ENCODE results near the gene STRAP. TPM values are rescaled to one million over a fixed set of nuclear protein-coding genes. Genes with fewer than 3 reads are reported as not detected.
"Not testable (repeated sequence)": the region's sequence is repeated elsewhere in the genome, so short reads cannot be mapped to it uniquely, and the experiment has no call there.

The STRAP gene
- total RNA-seq, 6 donors from 2014 or later, result 16.8 to 68.4 (median 53.9) TPM

- H3K27ac ChIP-seq, result no peak overlapping the region
- WGBS, 2 donors, result 72 to 74% methylated on average over 9 of the region's 9 CpGs
- H3K4me1 ChIP-seq, result no peaks in the 10 kb centered on the region
- TF ChIP-seq POLR2AphosphoS5 (IDR thresholded peaks at IDR 0.05) (no peak), CTCF (IDR thresholded peaks at IDR 0.05) (no peak), POLR2A (IDR thresholded peaks at IDR 0.05) (no peak), EP300 (IDR thresholded peaks at IDR 0.05) (no peak)
- DNase-seq (no peak), ATAC-seq (ENCODE audit: low FRiP score in 2 of 2) (no peak)
- H3K4me3 ChIP-seq, result no peak overlapping the region
- H3K27me3 ChIP-seq, result no peaks in the 10 kb centered on the region
- no peaks in the 10 kb centered on the region for H3K36me3 ChIP-seq
- H3K9me3 ChIP-seq, result no peaks in the 10 kb centered on the region
Measured at GRCh38 chr12:15863372-15863771, 18.8 kb upstream of the STRAP start.

GRCh38 chr12:15863984-15864383, 18.2 kb upstream of the STRAP start:
- DNase-seq, result no peak
- 37 to 60% methylated on average over 6 of the region's 6 CpGs for WGBS, 2 donors
- H3K4me3 ChIP-seq, result no peak overlapping the region
- TF ChIP-seq POLR2AphosphoS5 (IDR thresholded peaks at IDR 0.05), result no peak
- TF ChIP-seq CTCF (IDR thresholded peaks at IDR 0.05), result no peak
- no peak for TF ChIP-seq POLR2A (IDR thresholded peaks at IDR 0.05)
- TF ChIP-seq EP300 (IDR thresholded peaks at IDR 0.05), result no peak
- H3K36me3 ChIP-seq, result no peaks in the 10 kb centered on the region
- H3K27ac ChIP-seq, result no peak overlapping the region
- peak in 1 of 2 donors; percentile 48 for ATAC-seq (ENCODE audit: low FRiP score in 2 of 2)
- H3K27me3 ChIP-seq, result no peaks in the 10 kb centered on the region
- H3K9me3 ChIP-seq, result no peaks in the 10 kb centered on the region
- H3K4me1 ChIP-seq, result no peaks in the 10 kb centered on the region

- 81 to 94% methylated on average over 3 of the region's 3 CpGs for WGBS, 2 donors
Measured at GRCh38 chr12:15868186-15868585, 14.0 kb upstream of the STRAP start.

GRCh38 chr12:15873556-15873955, 8.6 kb upstream of the STRAP start:
- no peaks in the 10 kb centered on the region for H3K4me1 ChIP-seq
- no peak for TF ChIP-seq POLR2AphosphoS5 (IDR thresholded peaks at IDR 0.05)
- no peak for TF ChIP-seq EP300 (IDR thresholded peaks at IDR 0.05)
- TF ChIP-seq CTCF (IDR thresholded peaks at IDR 0.05), result no peak
- no peak for TF ChIP-seq POLR2A (IDR thresholded peaks at IDR 0.05)
- H3K9me3 ChIP-seq, result no peaks in the 10 kb centered on the region
- H3K27ac ChIP-seq, result no peak overlapping the region
- 96 to 97% methylated on average over 4 of the region's 4 CpGs for WGBS, 2 donors
- H3K4me3 ChIP-seq, result no peak overlapping the region
- H3K36me3 ChIP-seq, result no peaks in the 10 kb centered on the region
- DNase-seq (no peak), ATAC-seq (ENCODE audit: low FRiP score in 2 of 2) (no peak)
- H3K27me3 ChIP-seq, result no peaks in the 10 kb centered on the region

More at GRCh38 chr12:15868186-15868585, 14.0 kb upstream of the STRAP start:
- Histone ChIP-seq H3K4me1 (no peaks in the 10 kb centered on the region), H3K27ac (no peak overlapping the region), H3K36me3 (no peaks in the 10 kb centered on the region), H3K27me3 (no peaks in the 10 kb centered on the region), H3K9me3 (no peaks in the 10 kb centered on the region), H3K4me3 (no peak overlapping the region)
- ATAC-seq (ENCODE audit: low FRiP score in 2 of 2) (no peak), DNase-seq (no peak)
- TF ChIP-seq POLR2A (IDR thresholded peaks at IDR 0.05), result no peak
- TF ChIP-seq CTCF (IDR thresholded peaks at IDR 0.05), result no peak
- no peak for TF ChIP-seq POLR2AphosphoS5 (IDR thresholded peaks at IDR 0.05)
- no peak for TF ChIP-seq EP300 (IDR thresholded peaks at IDR 0.05)

GRCh38 chr12:15874556-15875145, 7.5 kb upstream of the STRAP start:
- not testable (repeated sequence) for H3K27ac ChIP-seq; H3K4me1 ChIP-seq; ATAC-seq (ENCODE audit: low FRiP score in 2 of 2); H3K4me3 ChIP-seq; H3K9me3 ChIP-seq; H3K36me3 ChIP-seq; H3K27me3 ChIP-seq
- peak in 1 of 2 donors; percentile 58 for DNase-seq
- 96 to 99% methylated on average over 7 to 20 of the region's 20 CpGs for WGBS, 2 donors
